K562 (cell line): ENCODE results near the gene SLC7A5. TPM values are rescaled to one million over a fixed set of nuclear protein-coding genes. Genes with fewer than 3 reads are reported as not detected.
A peak's percentile ranks its signal among the peaks of the same experiment; 100 is the strongest.

Source experiments
- ATAC-seq: fragments of 200-7000 bp; cut with Tn5 transposase; 3 replicates; pipeline ENCODE4 v1.9.1; 2020; ENCODE audit warnings: moderate library complexity
- BruUV-seq: library from RNA; stranded (reverse); fragments of 400-500 nt; replicated peaks from 2 replicates; lab custom pipeline; 2021; lab: Mats Ljungman, UMichigan
- CTCF ChIA-PET: fragments of 300-600 bp; formaldehyde crosslinking; extraction: SDS; loops from one replicate; lab custom pipeline; 2021; ENCODE audit warnings: low intra/inter-chr PET ratio; lab: Yijun Ruan, JAX
- POLR2A ChIA-PET: fragments of 300-600, 350-650 bp; sonication (Branson Sonifier 250); formaldehyde crosslinking; extraction: SDS; loops from one replicate; lab custom pipeline; 2021; ENCODE audit warnings: antibody characterized with exemption, inconsistent platforms; lab: Yijun Ruan, JAX
- DNase-seq, 4 experiments: peaks; one replicate each; pipeline versions ENCODE4 v3.0.0 to v3.0.0-alpha.2; 2011 to 2018; ENCODE audit warnings: low spot score in 3 of 4, mixed read lengths in 3 of 4; ENCODE audit errors: extremely low read depth in 1 of 4
- FAIRE-seq: peaks from 2 replicates; lab custom pipeline; 2011; peaks lifted over from hg19 to GRCh38; lab: Jason Lieb, UNC
- H2AFZ ChIP-seq: 2 replicates; pipeline ENCODE4 v1.6.0; 2011; ENCODE audit warnings: low read depth, low read length, control low read depth, inconsistent platforms
- H3K27ac ChIP-seq: fragments of 200-600 bp; 3 replicates; pipeline ENCODE4 v1.8.0; 2011; ENCODE audit warnings: low read depth, mild to moderate bottlenecking, control low read depth, inconsistent platforms, low read length, moderate library complexity, mixed read lengths; ENCODE audit errors: extremely low read depth
- H3K27me3 ChIP-seq, 2 experiments: fragments of 300-600 bp in 1 of 2; 2 replicates in 1 of 2; 3 replicates in 1 of 2; pipeline versions ENCODE4 v1.6.0 to v1.8.0; 2011; ENCODE audit warnings: inconsistent platforms in 2 of 2, low read length in 2 of 2, mild to moderate bottlenecking in 1 of 2, mixed read lengths in 1 of 2, moderate library complexity in 1 of 2; ENCODE audit not compliant: control insufficient read depth in 2 of 2, insufficient read depth in 2 of 2
- H3K36me3 ChIP-seq: fragments of 300-600 bp; 3 replicates; pipeline ENCODE4 v1.8.0; 2011; ENCODE audit warnings: mild to moderate bottlenecking, low read length, inconsistent platforms; ENCODE audit not compliant: control insufficient read depth, insufficient read depth
- H3K4me1 ChIP-seq, 2 experiments: fragments of 200-600 bp in 1 of 2; replicated peaks in 1 of 2; 2 replicates in 1 of 2; 3 replicates in 1 of 2; pipeline versions ENCODE4 v1.5.1 to v1.8.0; 2011; ENCODE audit warnings: inconsistent platforms in 2 of 2, low read length in 2 of 2, mild to moderate bottlenecking in 1 of 2, mixed read lengths in 1 of 2, moderate library complexity in 1 of 2; ENCODE audit not compliant: control insufficient read depth in 2 of 2, insufficient read depth in 2 of 2
- H3K4me2 ChIP-seq: 2 replicates; pipeline ENCODE4 v1.6.1; 2011; ENCODE audit warnings: low read length, control low read depth, inconsistent platforms, mixed read lengths; ENCODE audit not compliant: insufficient read depth
- H3K4me3 ChIP-seq: fragments of 200-600 bp; sonication (generic), shearing (Covaris generic); 2 replicates; pipeline ENCODE4 v1.5.1; 2016; ENCODE audit warnings: control low read depth, inconsistent platforms
- H3K79me2 ChIP-seq: fragments of 200-600 bp; 3 replicates; pipeline ENCODE4 v1.8.0; 2011; ENCODE audit warnings: low read length, inconsistent platforms; ENCODE audit not compliant: control insufficient read depth, insufficient read depth
- H3K9ac ChIP-seq, 2 experiments: 2 replicates each; pipeline versions ENCODE4 v1.6.0 to v1.6.1; 2011; ENCODE audit warnings: low read depth in 2 of 2, low read length in 2 of 2, control low read depth in 1 of 2, inconsistent platforms in 1 of 2, mild to moderate bottlenecking in 1 of 2, mixed read lengths in 1 of 2; ENCODE audit not compliant: insufficient read depth in 1 of 2
- H3K9me1 ChIP-seq: one replicate; pipeline ENCODE4 v1.6.0; 2011; ENCODE audit warnings: inconsistent platforms, mild to moderate bottlenecking, low read length, moderate library complexity; ENCODE audit not compliant: control insufficient read depth, insufficient read depth
- H3K9me3 ChIP-seq: replicated peaks from 2 replicates; pipeline ENCODE4 v1.5.1; 2011; ENCODE audit warnings: low read depth, low read length, inconsistent platforms; ENCODE audit not compliant: control insufficient read depth, insufficient read depth
- H4K20me1 ChIP-seq: replicated peaks from 2 replicates; pipeline ENCODE4 v1.6.1; 2011; ENCODE audit warnings: low read length, inconsistent platforms, mixed read lengths; ENCODE audit not compliant: control insufficient read depth, insufficient read depth
- POLR2G ChIP-seq: fragments of 200-400 bp; formaldehyde crosslinking; IDR thresholded peaks from 2 replicates; pipeline ENCODE4 v1.6.1; 2017; ENCODE audit warnings: low read depth, mild to moderate bottlenecking, antibody characterized with exemption, low read length, moderate library complexity
- RBFOX2 ChIP-seq: fragments of 200-400 bp; formaldehyde crosslinking; IDR thresholded peaks from 2 replicates; pipeline ENCODE4 v1.6.1; 2017; ENCODE audit warnings: low read depth, mild to moderate bottlenecking, low read length, moderate library complexity
- RBM22 ChIP-seq: fragments of 200-400 bp; formaldehyde crosslinking; IDR thresholded peaks from 2 replicates; pipeline ENCODE4 v1.6.1; 2018; ENCODE audit warnings: low read length, low read depth; ENCODE audit not compliant: poor library complexity, severe bottlenecking
- RFX1 ChIP-seq: fragments of 450-650 bp; IDR thresholded peaks from 2 replicates; pipeline ENCODE4 v1.6.1; 2016; ENCODE audit warnings: mild to moderate bottlenecking, moderate library complexity
- SETDB1 ChIP-seq: IDR thresholded peaks from one replicate; pipeline ENCODE4 v1.6.1; 2012; ENCODE audit warnings: low read length, control low read depth, inconsistent platforms
- ZNF263 ChIP-seq: sonication (generic); formaldehyde crosslinking; IDR thresholded peaks from 2 replicates; pipeline ENCODE4 v1.8.0; 2022; ENCODE audit warnings: mild to moderate bottlenecking, missing genetic modification reagents, borderline replicate concordance
- WGBS: fragments of 100-300 bp; shearing (Covaris generic); methylation state at CpG from one replicate; pipeline ENCODE4 v1.1.6; 2016; ENCODE audit warnings: low coverage, mixed read lengths; ENCODE audit not compliant: insufficient coverage; ENCODE audit errors: missing lambda C conversion rate; 5-methylcytosine and 5-hydroxymethylcytosine counted together
- in situ Hi-C: fragments of 300-500 bp; cut with MboI; formaldehyde crosslinking; loops from 4 replicates; pipeline ENCODE4 v1.15.0; 2018; ENCODE audit warnings: inconsistent platforms, mixed read lengths
- intact Hi-C: fragments of 100-400 bp; cut with micrococcal nuclease; formaldehyde crosslinking; loops from 2 replicates; pipeline ENCODE4 v1.14.2; 2022
- polyA plus RNA-seq, 8 experiments: library from polyadenylated mRNA; depleted of rRNA in 4 of 8; stranded (reverse) in 5 of 8; unstranded in 3 of 8; fragments of >200 nt; fragmentation: Nextera tagmentation in 2 of 8; fragmentation: Illumina TruSeq in 1 of 8; extraction: Ambion mirVana in 2 of 8; extraction: Trizol in 1 of 8; gene quantifications; 2 replicates each; pipeline versions ENCODE4 v1.2.1 to v1.2.3, GENCODE V29; 2011 to 2014; ENCODE audit warnings: inconsistent platforms in 1 of 8, missing spikeins in 1 of 8
- total RNA-seq, 7 experiments: library from RNA; depleted of rRNA in 6 of 7; stranded (reverse); fragments of >200 nt in 6 of 7; fragmentation: Illumina TruSeq in 2 of 7; extraction: Trizol in 2 of 7; gene quantifications; 2 replicates each; pipeline versions ENCODE4 v1.2.1 to v1.2.3, GENCODE V29; 2011 to 2021; ENCODE audit warnings: low replicate concordance in 1 of 7
- TF ChIP-seq, protein P1 (sequence below): IDR thresholded peaks from 3 replicates; pipeline ENCODE4 v1.6.1; 2011; ENCODE audit warnings: borderline replicate concordance, mild to moderate bottlenecking; ENCODE audit not compliant: insufficient read length, insufficient read depth

The SLC7A5 gene
- total and polyA plus RNA-seq, 9 of the 15 experiments (the other 6 are each of a cell fraction or from before 2014, with no cell fraction given), result 1.9 to 220 (median 18.6) TPM

DNA sequence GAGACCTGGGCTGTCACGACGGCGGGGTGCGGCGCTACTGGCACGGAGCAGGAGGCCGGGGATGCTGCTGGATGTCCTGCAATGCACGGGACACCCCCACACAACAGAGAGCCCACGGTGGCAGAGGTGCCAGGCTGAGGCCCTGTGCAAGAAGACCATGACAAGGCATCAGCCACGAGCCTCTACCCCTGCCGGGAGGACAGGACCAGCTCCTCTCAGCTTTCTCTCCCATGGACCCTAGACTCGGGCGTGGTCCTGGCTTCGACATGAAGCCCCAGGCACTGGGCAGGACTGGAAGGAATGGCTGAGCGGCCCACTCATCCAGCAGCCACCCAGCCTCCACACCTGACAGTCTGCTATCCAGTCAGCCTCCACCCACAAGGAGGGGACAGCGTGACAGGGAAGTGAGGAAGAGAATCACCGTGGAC, 25.6 kb downstream of the SLC7A5 start:
- FAIRE-seq, result no peak
- no peak overlapping the region for H3K27ac ChIP-seq
- H3K4me3 ChIP-seq, result no peak overlapping the region
- no peak for DNase-seq
- peaks cover 62% of the 10 kb centered on the region for H3K79me2 ChIP-seq
- POLR2A ChIA-PET, result interaction anchor here (0.6 kb wide), 1 partner anchor 9 kb away, joined by 5 read pairs; no protein-coding TSS in a partner anchor
- intact Hi-C loops (no loop called here), in situ Hi-C loops (no loop called here)
- H3K36me3 ChIP-seq, result peaks cover 96% of the 10 kb centered on the region; the same call in 2 of the 3 replicates
- no peak overlapping the region for H2AFZ ChIP-seq
- peak overlapping the region in 1 of 2 experiments; percentile 64; a peak in 2 of 4 replicates for H3K9ac ChIP-seq
- no peak for TF ChIP-seq ZNF263 (CRISPR knock-in tag)
- TF ChIP-seq SETDB1, result no peak
- peak; percentile 39 for TF ChIP-seq RBFOX2
- TF ChIP-seq RFX1, result no peak
- TF ChIP-seq RBM22, result peak; percentile 8
- TF ChIP-seq POLR2G, result peak; percentile 42; the same call in 1 of the 2 replicates
- TF ChIP-seq, protein P1, sequence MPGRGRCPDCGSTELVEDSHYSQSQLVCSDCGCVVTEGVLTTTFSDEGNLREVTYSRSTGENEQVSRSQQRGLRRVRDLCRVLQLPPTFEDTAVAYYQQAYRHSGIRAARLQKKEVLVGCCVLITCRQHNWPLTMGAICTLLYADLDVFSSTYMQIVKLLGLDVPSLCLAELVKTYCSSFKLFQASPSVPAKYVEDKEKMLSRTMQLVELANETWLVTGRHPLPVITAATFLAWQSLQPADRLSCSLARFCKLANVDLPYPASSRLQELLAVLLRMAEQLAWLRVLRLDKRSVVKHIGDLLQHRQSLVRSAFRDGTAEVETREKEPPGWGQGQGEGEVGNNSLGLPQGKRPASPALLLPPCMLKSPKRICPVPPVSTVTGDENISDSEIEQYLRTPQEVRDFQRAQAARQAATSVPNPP, result no peak
- TF ChIP-seq, all 486 proteins: peak for 3
- WGBS, result 98% methylated on average over 9 of the region's 17 CpGs
- Histone ChIP-seq H4K20me1 (peaks cover 72% of the 10 kb centered on the region), H3K9me1 (peaks cover 8% of the 10 kb centered on the region), H3K27me3 (no peaks in the 10 kb centered on the region), H3K9me3 (no peaks in the 10 kb centered on the region), H3K4me1 (peaks cover 0 to 64% of the 10 kb centered on the region in 2 experiments; a peak in 2 of 5 replicates), H3K4me2 (no peak overlapping the region)
- BruUV-seq, result no TSS peak
- no peak for ATAC-seq
- CTCF ChIA-PET, result no interaction called here
